Stimulated activated naive B cell treated with anti-CD40 and anti-IgM and Interleukin-4, amounts not matched to agents 10 μg/mL and 1 μg/mL and 100 μg/mL, for 72 hours (primary cell): ENCODE results near the gene RSL1D1.

Source experiments
- ATAC-seq, 2 donors: fragments of 150-1000 bp; cut with Tn5 transposase; replicated peaks; 2 replicates each; pipeline ENCODE4 v1.10.0; 2021; ENCODE audit warnings: moderate library complexity in 1 of 2
- DNase-seq: peaks from one replicate; pipeline ENCODE4 v3.0.0; 2021
- H3K27ac Mint-ChIP-seq: one replicate; pipeline ENCODE4 v1.8.0; 2022; ENCODE audit warnings: mild to moderate bottlenecking, mixed read lengths
- H3K27me3 Mint-ChIP-seq, 2 donors: one replicate each; pipeline ENCODE4 v1.8.0; 2022; ENCODE audit warnings: mixed read lengths in 2 of 2
- H3K36me3 Mint-ChIP-seq, 2 donors: one replicate each; pipeline ENCODE4 v1.8.0; 2022; ENCODE audit warnings: mixed read lengths in 2 of 2, mild to moderate bottlenecking in 1 of 2
- H3K4me1 Mint-ChIP-seq, 2 donors: one replicate each; pipeline ENCODE4 v1.8.0; 2022; ENCODE audit warnings: mixed read lengths in 2 of 2, mild to moderate bottlenecking in 1 of 2
- H3K4me3 Mint-ChIP-seq, 2 donors: one replicate each; pipeline ENCODE4 v1.8.0; 2022; ENCODE audit warnings: mild to moderate bottlenecking in 2 of 2, mixed read lengths in 2 of 2, moderate library complexity in 1 of 2
- H3K9me3 Mint-ChIP-seq, 2 donors: one replicate each; pipeline ENCODE4 v1.8.0; 2022; ENCODE audit warnings: mixed read lengths in 2 of 2, mild to moderate bottlenecking in 1 of 2

Gene RSL1D1

DNA sequence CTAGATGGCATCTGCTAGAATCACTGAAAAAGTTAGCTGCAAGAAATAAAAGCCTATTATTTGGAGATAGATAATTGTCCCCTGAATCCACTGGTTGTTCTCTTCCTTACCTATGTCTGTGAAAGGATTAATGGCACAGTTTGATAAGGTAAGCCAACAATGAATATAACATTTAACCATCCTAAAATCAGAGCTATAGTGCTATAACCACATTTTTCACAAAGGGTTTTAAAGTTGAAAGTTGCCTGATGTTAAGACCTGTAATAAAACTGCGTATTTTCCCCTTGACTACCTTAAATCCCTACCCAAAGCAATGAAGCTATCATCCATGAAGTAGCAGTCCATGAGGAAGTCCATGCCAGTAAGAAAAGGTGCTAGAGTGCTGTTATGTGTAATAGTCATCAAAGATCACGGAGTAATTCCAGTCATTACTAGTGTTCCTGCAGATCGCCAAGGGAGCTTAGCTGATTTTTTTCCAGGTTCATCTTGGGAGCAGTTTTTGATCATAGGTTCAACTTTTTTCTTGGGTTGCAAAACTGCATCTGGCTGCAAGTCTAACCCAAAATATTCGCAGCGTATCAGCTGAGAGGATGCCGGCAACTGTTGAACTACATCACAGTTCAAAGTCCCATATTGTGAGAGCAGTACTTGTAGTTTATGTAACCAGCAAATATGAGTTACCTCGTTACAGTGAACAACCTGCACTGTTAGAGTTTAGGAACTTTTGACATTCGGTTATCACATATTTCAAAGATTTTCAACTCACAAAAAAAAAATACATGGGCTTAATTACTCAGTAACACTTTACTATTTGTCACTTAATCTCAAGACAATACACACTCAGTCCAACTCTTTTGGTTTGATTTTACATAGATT is 18.2 kb upstream of the RSL1D1 start:
- ATAC-seq (no peak), DNase-seq (no peak)
- Mint-ChIP-seq H3K4me3 (no peak overlapping the region), H3K9me3 (no peaks in the 10 kb centered on the region), H3K4me1 (peaks cover 2 to 9% of the 10 kb centered on the region in 2 donors), H3K27ac (peak overlapping the region; percentile 31), H3K27me3 (no peaks in the 10 kb centered on the region), H3K36me3 (peaks cover 16 to 17% of the 10 kb centered on the region in 2 donors)

- Mint-ChIP-seq H3K36me3 (peaks cover 13 to 16% of the 10 kb centered on the region in 2 donors), H3K27ac (no peak overlapping the region), H3K9me3 (no peaks in the 10 kb centered on the region), H3K27me3 (no peaks in the 10 kb centered on the region), H3K4me3 (no peak overlapping the region), H3K4me1 (peaks cover 2 to 16% of the 10 kb centered on the region in 2 donors)
- ATAC-seq (no peak), DNase-seq (no peak)
These were observed 17.2 kb upstream of the RSL1D1 start for GRCh38 chr16:11868412-11868980.

DNA sequence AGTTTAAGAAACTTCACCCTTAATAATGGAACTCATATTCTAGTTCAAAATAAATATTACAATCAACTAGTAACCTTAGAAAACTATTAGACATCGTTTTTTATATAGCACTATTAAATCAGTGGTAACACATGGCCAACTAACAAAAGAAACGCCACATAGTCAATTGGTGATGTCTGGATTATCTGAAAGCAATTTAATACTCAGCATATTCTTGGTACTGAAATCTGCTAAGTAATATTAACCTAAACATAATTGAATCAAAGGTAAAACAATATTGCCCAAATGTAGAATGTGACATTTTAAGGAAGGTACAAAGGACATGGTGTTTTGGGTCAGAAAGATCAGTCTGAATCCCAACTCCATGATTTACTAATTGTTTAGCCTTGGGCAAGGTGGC is 11.1 kb upstream of the RSL1D1 start:
- H3K4me3 Mint-ChIP-seq, result no peak overlapping the region
- no peaks in the 10 kb centered on the region for H3K27me3 Mint-ChIP-seq
- H3K27ac Mint-ChIP-seq, result no peak overlapping the region
- peaks cover 12% of the 10 kb centered on the region in 2 donors for H3K36me3 Mint-ChIP-seq
- no peak for DNase-seq
- peaks cover 8 to 23% of the 10 kb centered on the region in 2 donors for H3K4me1 Mint-ChIP-seq
- no peak for ATAC-seq
- no peaks in the 10 kb centered on the region for H3K9me3 Mint-ChIP-seq

GRCh38 chr16:11857161-11857560 is 5.8 kb upstream of the RSL1D1 start:
- H3K4me3 Mint-ChIP-seq, result no peak overlapping the region
- DNase-seq (no peak), ATAC-seq (no peak)
- no peak overlapping the region for H3K27ac Mint-ChIP-seq
- H3K4me1 Mint-ChIP-seq, result peaks cover 18 to 42% of the 10 kb centered on the region in 2 donors
- no peaks in the 10 kb centered on the region for H3K9me3 Mint-ChIP-seq
- no peaks in the 10 kb centered on the region for H3K27me3 Mint-ChIP-seq
- H3K36me3 Mint-ChIP-seq, result peaks cover 29 to 42% of the 10 kb centered on the region in 2 donors

GRCh38 chr16:11852092-11852809 is 909 bp upstream of the RSL1D1 start:
- no peaks in the 10 kb centered on the region for H3K9me3 Mint-ChIP-seq

GRCh38 chr16:11848842-11849241 is 2.5 kb downstream of the RSL1D1 start:
- Mint-ChIP-seq H3K9me3 (no peaks in the 10 kb centered on the region), H3K27ac (no peak overlapping the region), H3K4me1 (peaks cover 11 to 30% of the 10 kb centered on the region in 2 donors), H3K36me3 (peaks cover 18 to 49% of the 10 kb centered on the region in 2 donors), H3K27me3 (no peaks in the 10 kb centered on the region), H3K4me3 (peak overlapping the region; percentile 39 to 53)
- no peak for ATAC-seq
- no peak for DNase-seq

More at GRCh38 chr16:11852092-11852809, 909 bp upstream of the RSL1D1 start:
- Mint-ChIP-seq H3K36me3 (peaks cover 32 to 57% of the 10 kb centered on the region in 2 donors), H3K4me3 (peak overlapping the region; percentile 94 to 97), H3K27me3 (no peaks in the 10 kb centered on the region), H3K4me1 (peaks cover 22 to 62% of the 10 kb centered on the region in 2 donors), H3K27ac (peak overlapping the region; percentile 95)
- ATAC-seq (no peak), DNase-seq (no peak)

- H3K27ac Mint-ChIP-seq, result no peak overlapping the region
- DNase-seq, result no peak
- no peaks in the 10 kb centered on the region for H3K27me3 Mint-ChIP-seq
- H3K36me3 Mint-ChIP-seq, result peaks cover 19 to 45% of the 10 kb centered on the region in 2 donors
- no peak overlapping the region for H3K4me3 Mint-ChIP-seq
- no peaks in the 10 kb centered on the region for H3K9me3 Mint-ChIP-seq
- peaks cover 8 to 11% of the 10 kb centered on the region in 2 donors for H3K4me1 Mint-ChIP-seq
- ATAC-seq, result no peak
These were observed 6.8 kb downstream of the RSL1D1 start for GRCh38 chr16:11844499-11844898.

GRCh38 chr16:11843861-11844260 is 7.5 kb downstream of the RSL1D1 start:
- Mint-ChIP-seq H3K36me3 (peaks cover 22 to 47% of the 10 kb centered on the region in 2 donors), H3K27me3 (no peaks in the 10 kb centered on the region), H3K27ac (no peak overlapping the region), H3K4me3 (no peak overlapping the region), H3K4me1 (peaks cover 6 to 7% of the 10 kb centered on the region in 2 donors), H3K9me3 (no peaks in the 10 kb centered on the region)
- ATAC-seq (no peak), DNase-seq (no peak)

DNA sequence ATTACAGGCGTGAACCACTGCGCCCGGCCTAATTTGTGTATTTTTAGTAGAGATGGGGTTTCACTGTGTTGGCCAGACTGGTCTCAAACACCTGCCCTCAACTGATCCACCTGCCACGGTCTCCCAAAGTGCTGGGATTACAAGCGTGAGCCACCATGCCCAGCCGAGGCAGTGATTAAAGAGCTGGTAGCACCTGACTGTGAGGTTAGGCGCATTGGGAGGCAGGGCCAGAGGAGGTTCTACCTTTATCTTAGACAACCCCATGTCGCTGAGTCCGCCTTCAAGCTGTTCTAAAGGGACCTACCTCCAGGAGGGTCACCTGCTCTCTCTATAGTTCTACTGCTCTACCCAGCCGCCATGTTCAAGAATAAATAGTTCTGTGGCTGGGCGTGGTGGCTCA is 8.1 kb downstream of the RSL1D1 start:
- H3K4me3 Mint-ChIP-seq, result no peak overlapping the region
- H3K36me3 Mint-ChIP-seq, result peaks cover 22 to 43% of the 10 kb centered on the region in 2 donors
- H3K27me3 Mint-ChIP-seq, result no peaks in the 10 kb centered on the region
- H3K9me3 Mint-ChIP-seq, result no peaks in the 10 kb centered on the region
- ATAC-seq, result no peak
- H3K27ac Mint-ChIP-seq, result no peak overlapping the region
- DNase-seq, result no peak
- H3K4me1 Mint-ChIP-seq, result peaks cover under 1 to 2% of the 10 kb centered on the region in 2 donors

GRCh38 chr16:11841026-11841425 is 10.3 kb downstream of the RSL1D1 start:
- peaks cover 33 to 52% of the 10 kb centered on the region in 2 donors for H3K36me3 Mint-ChIP-seq
- DNase-seq (no peak), ATAC-seq (no peak)
- peaks cover 3 to 4% of the 10 kb centered on the region in 2 donors for H3K4me1 Mint-ChIP-seq
- no peaks in the 10 kb centered on the region for H3K9me3 Mint-ChIP-seq
- no peak overlapping the region for H3K27ac Mint-ChIP-seq
- H3K4me3 Mint-ChIP-seq, result no peak overlapping the region
- no peaks in the 10 kb centered on the region for H3K27me3 Mint-ChIP-seq

DNA sequence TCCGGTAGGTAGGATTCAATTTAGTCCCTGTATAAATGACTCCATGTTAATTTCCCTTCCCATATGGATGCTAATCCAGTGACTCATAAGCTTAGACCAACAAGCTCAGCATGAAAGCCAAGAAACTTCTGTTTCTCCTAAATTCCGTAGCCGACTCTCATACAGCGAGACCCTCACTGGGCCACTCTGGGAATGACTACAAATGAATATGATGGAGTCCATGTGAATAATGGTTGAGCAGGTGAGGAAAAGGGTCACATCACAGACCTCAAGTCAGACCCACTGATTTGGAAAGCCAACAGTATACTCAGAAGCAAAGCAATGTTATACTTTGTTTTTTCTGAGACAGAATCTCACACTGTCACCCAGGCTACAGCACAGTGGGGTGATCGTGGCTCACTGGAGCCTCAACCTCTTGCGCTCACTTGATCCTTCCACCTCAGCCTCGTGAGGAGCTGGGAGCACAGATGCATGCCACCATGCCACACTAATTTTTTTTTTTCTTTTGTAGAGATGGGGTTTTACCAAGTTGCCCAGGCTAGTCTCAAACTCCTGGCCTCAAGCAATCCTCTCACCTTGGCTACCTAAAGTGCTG is 14.6 kb downstream of the RSL1D1 start:
- Mint-ChIP-seq H3K27ac (no peak overlapping the region), H3K27me3 (no peaks in the 10 kb centered on the region), H3K4me3 (no peak overlapping the region), H3K4me1 (peaks cover 3 to 6% of the 10 kb centered on the region in 2 donors), H3K36me3 (peaks cover 27 to 40% of the 10 kb centered on the region in 2 donors), H3K9me3 (no peaks in the 10 kb centered on the region)
- DNase-seq (no peak), ATAC-seq (peak in 1 of 2 donors; percentile 33)

DNA sequence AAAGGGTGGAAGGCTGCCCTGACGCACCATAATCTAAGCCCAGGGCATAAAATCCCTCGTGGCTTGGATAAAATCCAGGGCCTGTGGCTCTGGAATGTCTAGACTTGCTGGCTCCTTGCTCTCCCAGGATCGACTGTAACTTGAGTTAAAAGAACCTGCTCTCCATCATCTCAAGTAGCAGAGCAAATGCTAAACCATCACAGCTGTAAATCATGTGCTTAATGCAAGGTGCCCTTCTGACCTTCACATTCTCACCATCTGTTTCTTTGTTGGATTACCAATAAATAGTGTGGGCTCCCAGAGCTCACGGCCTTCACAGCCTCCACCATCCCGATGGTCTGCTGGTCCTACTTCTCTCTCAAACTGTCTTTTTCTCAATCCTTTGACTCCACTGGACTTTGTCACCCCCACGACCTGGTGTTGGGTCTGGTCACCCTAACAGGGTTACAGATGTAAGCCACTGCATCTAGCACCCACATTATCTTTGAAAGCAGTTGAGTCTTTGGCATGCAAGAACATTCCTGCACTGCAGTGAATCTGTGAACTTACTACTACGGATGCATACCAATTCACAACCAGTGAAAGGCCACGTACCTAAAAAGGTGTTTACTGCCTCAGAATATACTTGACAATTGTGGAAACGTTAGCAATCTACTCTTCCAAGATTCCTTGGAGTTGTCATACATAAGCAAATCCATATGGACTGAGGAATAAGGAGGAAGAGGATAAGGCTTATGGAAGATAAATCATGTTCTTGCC is 15.3 kb downstream of the RSL1D1 start:
- DNase-seq (no peak), ATAC-seq (no peak)
- peaks cover 22 to 36% of the 10 kb centered on the region in 2 donors for H3K36me3 Mint-ChIP-seq

GRCh38 chr16:11835309-11835708 is 16.0 kb downstream of the RSL1D1 start:
- peaks cover 3 to 6% of the 10 kb centered on the region in 2 donors for H3K4me1 Mint-ChIP-seq
- H3K27ac Mint-ChIP-seq, result no peak overlapping the region
- H3K36me3 Mint-ChIP-seq, result peaks cover 22 to 36% of the 10 kb centered on the region in 2 donors
- H3K27me3 Mint-ChIP-seq, result no peaks in the 10 kb centered on the region
- ATAC-seq (no peak), DNase-seq (no peak)
- H3K4me3 Mint-ChIP-seq, result no peak overlapping the region
- no peaks in the 10 kb centered on the region for H3K9me3 Mint-ChIP-seq

More for the DNA sequence above, 15.3 kb downstream of the RSL1D1 start:
- Mint-ChIP-seq H3K27me3 (no peaks in the 10 kb centered on the region), H3K4me1 (peaks cover 3 to 6% of the 10 kb centered on the region in 2 donors), H3K4me3 (no peak overlapping the region), H3K27ac (no peak overlapping the region), H3K9me3 (no peaks in the 10 kb centered on the region)
